ENCODE results near the gene EHF. TPM values are rescaled to one million over a fixed set of nuclear protein-coding genes. Genes with fewer than 3 reads are reported as not detected.
A peak's percentile ranks its signal among the peaks of the same experiment; 100 is the strongest.
"Not testable (repeated sequence)": the region's sequence is repeated elsewhere in the genome, so short reads cannot be mapped to it uniquely, and the experiment has no call there.

EHF gene
- total and polyA plus RNA-seq, 8 donors: 15.5 to 142 (median 44.4) TPM

DNA sequence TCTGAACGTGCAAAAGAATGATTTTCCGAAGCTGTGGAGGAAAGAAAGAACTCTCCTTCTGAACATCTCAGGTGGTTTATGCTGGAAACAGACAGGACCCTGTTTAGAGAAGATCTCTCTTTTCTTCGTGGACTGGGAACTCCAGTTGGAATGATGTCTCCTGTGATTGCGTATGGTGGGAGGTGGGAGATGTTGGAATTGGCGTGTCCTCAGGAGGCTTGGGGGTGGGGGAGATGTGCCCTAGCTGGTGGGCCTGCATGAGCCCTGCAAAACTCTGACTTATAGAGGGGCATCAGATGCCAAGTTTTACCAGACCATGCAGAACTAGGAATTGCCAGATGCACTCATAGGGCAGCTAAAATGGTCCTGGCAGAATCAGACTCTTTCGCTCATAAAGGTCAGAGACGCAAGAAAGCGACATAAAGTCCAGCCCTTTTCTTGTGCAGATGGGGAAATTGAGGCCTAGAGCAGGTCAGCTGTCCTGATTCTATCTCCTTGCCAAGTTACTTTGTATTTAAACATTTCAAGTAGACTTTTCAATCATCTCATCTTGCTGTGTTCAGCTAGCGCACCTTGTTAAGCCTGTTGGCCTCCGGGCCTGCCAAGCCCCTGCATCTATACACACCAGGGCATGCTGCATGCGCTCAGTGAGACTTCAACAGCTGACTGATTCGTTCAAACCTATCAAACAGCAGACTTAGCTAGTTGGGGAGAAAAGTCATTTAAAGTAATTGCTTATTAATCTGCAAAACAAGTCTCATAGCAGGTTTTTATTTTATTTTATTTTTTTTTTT is 34.2 kb upstream of the EHF start:
- WGBS, 5 donors: 34 to 46% (median 38%) methylated on average over 12 of the region's 12 CpGs
- Histone ChIP-seq H3K4me1 (peaks cover 9 to 31% (median 17%) of the 10 kb centered on the region in 4 donors), H3K4me3 (no peak overlapping the region), H3K36me3 (no peaks in the 10 kb centered on the region), H3K27me3 (no peaks in the 10 kb centered on the region), H3K27ac (peak overlapping the region in 2 of 5 donors; percentile 21 to 66), H3K9me3 (no peaks in the 10 kb centered on the region)
- no peak for DNase-seq
- intact Hi-C loops (cut with DNase I; ENCODE audit: low total_unique reads): loop anchor here (10.0 kb wide), 1 partner anchor 308 kb away; no protein-coding TSS in a partner anchor
- TF ChIP-seq POLR2AphosphoS5 (IDR thresholded peaks at IDR 0.05): no peak
- no peak for TF ChIP-seq EP300 (IDR thresholded peaks at IDR 0.05)
- no peak for TF ChIP-seq CTCF (IDR thresholded peaks at IDR 0.05)
- TF ChIP-seq POLR2A (IDR thresholded peaks at IDR 0.05): no peak

DNA sequence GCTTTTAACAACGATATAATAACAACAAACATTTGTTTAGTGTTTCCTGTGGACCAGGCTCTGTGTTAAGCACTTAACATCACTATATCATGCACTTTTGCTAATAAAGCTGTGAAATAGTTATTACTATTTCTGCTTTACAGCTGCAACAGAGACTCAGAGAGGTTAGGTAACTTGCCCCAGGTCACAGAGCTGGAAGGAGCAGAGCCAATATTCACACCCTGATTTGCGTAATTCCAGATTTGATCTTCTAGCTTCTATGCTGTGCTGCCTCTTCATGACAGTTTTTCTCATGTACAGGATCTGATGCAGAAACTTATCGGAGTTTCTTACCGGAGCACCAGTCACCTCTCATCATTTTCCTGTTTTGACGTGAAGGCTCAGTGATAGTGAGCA is 33.6 kb upstream of the EHF start:
- peaks cover 9 to 31% (median 17%) of the 10 kb centered on the region in 4 donors for H3K4me1 ChIP-seq
- DNase-seq: no peak
- intact Hi-C loops (cut with DNase I; ENCODE audit: low total_unique reads): loop anchor here (10.0 kb wide), 1 partner anchor 308 kb away; no protein-coding TSS in a partner anchor
- H3K27ac ChIP-seq: no peak overlapping the region
- WGBS, 5 donors: 77 to 85% (median 79%) methylated on average over 5 of the region's 5 CpGs
- no peak overlapping the region for H3K4me3 ChIP-seq
- H3K9me3 ChIP-seq: no peaks in the 10 kb centered on the region
- H3K27me3 ChIP-seq: no peaks in the 10 kb centered on the region
- TF ChIP-seq CTCF (IDR thresholded peaks at IDR 0.05) (no peak), POLR2A (IDR thresholded peaks at IDR 0.05) (no peak), POLR2AphosphoS5 (IDR thresholded peaks at IDR 0.05) (no peak), EP300 (IDR thresholded peaks at IDR 0.05) (no peak)
- H3K36me3 ChIP-seq: no peaks in the 10 kb centered on the region

DNA sequence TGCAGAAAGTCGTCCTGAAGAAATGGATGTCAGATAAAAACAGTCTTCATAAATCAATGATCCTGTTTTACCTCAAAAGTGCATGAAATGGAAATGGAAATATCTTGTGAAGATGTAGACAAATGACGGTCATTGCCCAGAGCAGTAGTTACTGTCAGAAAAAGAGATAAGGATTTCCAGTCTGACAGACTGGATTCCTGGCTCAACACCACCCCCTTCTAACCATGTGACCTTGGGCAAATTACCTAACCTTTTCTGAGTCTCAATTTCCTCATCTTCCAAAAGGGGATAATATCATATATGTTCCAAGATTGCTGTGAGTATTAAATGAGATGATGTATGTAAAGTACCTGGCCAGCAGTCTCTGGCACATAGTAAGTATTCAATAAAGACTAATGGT is 32.9 kb upstream of the EHF start:
- Histone ChIP-seq H3K27ac (no peak overlapping the region), H3K4me1 (peaks cover 9 to 31% (median 17%) of the 10 kb centered on the region in 4 donors), H3K9me3 (no peaks in the 10 kb centered on the region), H3K36me3 (no peaks in the 10 kb centered on the region), H3K4me3 (no peak overlapping the region), H3K27me3 (no peaks in the 10 kb centered on the region)
- no peak for TF ChIP-seq EP300 (IDR thresholded peaks at IDR 0.05)
- no peak for TF ChIP-seq POLR2AphosphoS5 (IDR thresholded peaks at IDR 0.05)
- TF ChIP-seq CTCF (IDR thresholded peaks at IDR 0.05): no peak
- TF ChIP-seq POLR2A (IDR thresholded peaks at IDR 0.05): no peak
- no peak for DNase-seq
- WGBS, 5 donors: 70 to 87% (median 78%) methylated on average over 2 of the region's 2 CpGs
- intact Hi-C loops (cut with DNase I; ENCODE audit: low total_unique reads): loop anchor here (10.0 kb wide), 1 partner anchor 307 kb away; no protein-coding TSS in a partner anchor

GRCh38 chr11:34588701-34589100 is 32.2 kb upstream of the EHF start:
- WGBS, 5 donors: 73 to 81% (median 77%) methylated on average over 4 of the region's 4 CpGs
- Histone ChIP-seq H3K27ac (no peak overlapping the region), H3K4me1 (peaks cover 9 to 30% (median 17%) of the 10 kb centered on the region in 4 donors)

DNA sequence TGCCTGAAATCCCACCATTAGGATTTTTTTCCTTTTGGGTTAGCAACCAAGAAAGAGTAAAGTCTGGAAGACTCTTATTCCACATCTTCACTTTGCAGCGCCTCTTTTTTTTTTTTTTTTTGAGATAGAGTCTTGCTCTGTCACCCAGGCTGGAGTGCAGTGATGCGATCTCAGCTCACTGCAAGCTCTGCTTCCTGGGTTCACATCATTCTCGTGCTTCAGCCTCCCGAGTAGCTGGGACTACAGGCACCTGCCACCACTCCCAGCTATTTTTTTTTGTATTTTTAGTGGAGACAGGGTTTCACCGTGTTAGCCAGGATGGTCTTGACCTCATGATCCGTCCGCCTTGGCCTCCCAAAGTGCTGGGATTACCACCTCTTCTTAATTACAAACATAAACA is 31.7 kb upstream of the EHF start:
- H3K27me3 ChIP-seq, DNase-seq, H3K4me3 ChIP-seq, H3K27ac ChIP-seq, H3K36me3 ChIP-seq, H3K9me3 ChIP-seq: not testable (repeated sequence)
- H3K4me1 ChIP-seq: peaks cover 9 to 25% (median 17%) of the 10 kb centered on the region in 4 donors
- WGBS, 5 donors: 85 to 93% (median 90%) methylated on average over 7 of the region's 7 CpGs
- intact Hi-C loops (cut with DNase I; ENCODE audit: low total_unique reads): loop anchor here (10.0 kb wide), 1 partner anchor 306 kb away; no protein-coding TSS in a partner anchor

More at GRCh38 chr11:34588701-34589100, 32.2 kb upstream of the EHF start:
- intact Hi-C loops (cut with DNase I; ENCODE audit: low total_unique reads): loop anchor here (10.0 kb wide), 1 partner anchor 306 kb away; no protein-coding TSS in a partner anchor
- H3K36me3 ChIP-seq: no peaks in the 10 kb centered on the region
- no peak overlapping the region for H3K4me3 ChIP-seq
- no peaks in the 10 kb centered on the region for H3K27me3 ChIP-seq
- DNase-seq: no peak
- H3K9me3 ChIP-seq: no peaks in the 10 kb centered on the region
- no peak for TF ChIP-seq EP300 (IDR thresholded peaks at IDR 0.05)
- no peak for TF ChIP-seq POLR2AphosphoS5 (IDR thresholded peaks at IDR 0.05)
- no peak for TF ChIP-seq POLR2A (IDR thresholded peaks at IDR 0.05)
- TF ChIP-seq CTCF (IDR thresholded peaks at IDR 0.05): no peak

Measured in stomach (tissue), 9 donors.